GM12878 (cell line): ENCODE results near the gene CHP1.

Source experiments
- ATF2 ChIP-seq: IDR thresholded peaks from 2 replicates; pipeline ENCODE4 v1.6.1; 2012; ENCODE audit warnings: low read length, inconsistent platforms
- BCL11A ChIP-seq: IDR thresholded peaks from 2 replicates; pipeline ENCODE4 v1.6.1; 2011; ENCODE audit warnings: low read depth, low read length
- CREB1 ChIP-seq: IDR thresholded peaks from 2 replicates; pipeline ENCODE4 v1.6.1; 2012; ENCODE audit warnings: low read depth, mild to moderate bottlenecking, inconsistent platforms
- CTCF ChIP-seq, 3 experiments: IDR thresholded peaks in 2 of 3; conservative IDR thresholded peaks in 1 of 3; 2 replicates each; pipeline ENCODE4 v1.5.1; 2011; ENCODE audit warnings: low read depth in 3 of 3, low read length in 3 of 3, mild to moderate bottlenecking in 3 of 3, control low read depth in 2 of 3, moderate library complexity in 2 of 3, inconsistent platforms in 1 of 3, mixed read lengths in 1 of 3; ENCODE audit not compliant: control insufficient read depth in 2 of 3, insufficient read depth in 1 of 3; ENCODE audit errors: extremely low read depth in 1 of 3
- E4F1 ChIP-seq: fragments of 450-650 bp; IDR thresholded peaks from 2 replicates; pipeline ENCODE4 v1.6.1; 2018; ENCODE audit warnings: borderline replicate concordance, mild to moderate bottlenecking; ENCODE audit not compliant: partially characterized antibody
- EZH2 ChIP-seq: IDR thresholded peaks from 2 replicates; pipeline ENCODE4 v1.6.1; 2012; ENCODE audit warnings: low read depth, mild to moderate bottlenecking, control low read depth, inconsistent platforms, low read length, borderline replicate concordance; ENCODE audit not compliant: control insufficient read depth
- NRF1 ChIP-seq: conservative IDR thresholded peaks from 2 replicates; pipeline ENCODE4 v1.6.1; 2011; ENCODE audit warnings: mild to moderate bottlenecking, low read depth, low read length, improper control_type of control experiment
- POLR2AphosphoS5 ChIP-seq: IDR thresholded peaks from 2 replicates; pipeline ENCODE4 v1.6.1; 2011; ENCODE audit warnings: mild to moderate bottlenecking, low read length, inconsistent platforms
- RAD21 ChIP-seq: IDR thresholded peaks from 2 replicates; pipeline ENCODE4 v1.6.1; 2011; ENCODE audit warnings: mild to moderate bottlenecking, low read depth, low read length, moderate library complexity; ENCODE audit not compliant: insufficient read depth
- SUZ12 ChIP-seq: fragments of 200-600 bp; sonication (generic); IDR thresholded peaks from one replicate; pipeline ENCODE4 v1.6.1; 2018; ENCODE audit warnings: antibody characterized with exemption, mild to moderate bottlenecking; ENCODE audit not compliant: unreplicated experiment
- YY1 ChIP-seq: IDR thresholded peaks from 2 replicates; pipeline ENCODE4 v1.6.1; 2011; ENCODE audit warnings: low read depth, mild to moderate bottlenecking, low read length
- TF ChIP-seq, protein P1 (sequence below): fragments of 450-650 bp; IDR thresholded peaks from 2 replicates; pipeline ENCODE4 v1.6.1; 2017; ENCODE audit warnings: mild to moderate bottlenecking, moderate library complexity

GRCh38 chr15:41281236-41281635 lies 50.2 kb downstream of the CHP1 start:
- TF ChIP-seq CTCF (IDR thresholded peaks at IDR 0.05 in 2 of 3, conservative IDR thresholded peaks at IDR 0.05 in 1 of 3; ENCODE audit: control insufficient read depth in 2 of 3, extremely low read depth in 1 of 3, insufficient read depth in 1 of 3, low read depth in 3 of 3, low read length in 3 of 3) (no peak), SUZ12 (no peak), RAD21 (no peak), POLR2AphosphoS5 (no peak), EZH2 (no peak), CREB1 (no peak), YY1 (no peak), ATF2 (no peak), E4F1 (no peak), BCL11A (no peak), NRF1 (no peak)
- TF ChIP-seq, protein P1, sequence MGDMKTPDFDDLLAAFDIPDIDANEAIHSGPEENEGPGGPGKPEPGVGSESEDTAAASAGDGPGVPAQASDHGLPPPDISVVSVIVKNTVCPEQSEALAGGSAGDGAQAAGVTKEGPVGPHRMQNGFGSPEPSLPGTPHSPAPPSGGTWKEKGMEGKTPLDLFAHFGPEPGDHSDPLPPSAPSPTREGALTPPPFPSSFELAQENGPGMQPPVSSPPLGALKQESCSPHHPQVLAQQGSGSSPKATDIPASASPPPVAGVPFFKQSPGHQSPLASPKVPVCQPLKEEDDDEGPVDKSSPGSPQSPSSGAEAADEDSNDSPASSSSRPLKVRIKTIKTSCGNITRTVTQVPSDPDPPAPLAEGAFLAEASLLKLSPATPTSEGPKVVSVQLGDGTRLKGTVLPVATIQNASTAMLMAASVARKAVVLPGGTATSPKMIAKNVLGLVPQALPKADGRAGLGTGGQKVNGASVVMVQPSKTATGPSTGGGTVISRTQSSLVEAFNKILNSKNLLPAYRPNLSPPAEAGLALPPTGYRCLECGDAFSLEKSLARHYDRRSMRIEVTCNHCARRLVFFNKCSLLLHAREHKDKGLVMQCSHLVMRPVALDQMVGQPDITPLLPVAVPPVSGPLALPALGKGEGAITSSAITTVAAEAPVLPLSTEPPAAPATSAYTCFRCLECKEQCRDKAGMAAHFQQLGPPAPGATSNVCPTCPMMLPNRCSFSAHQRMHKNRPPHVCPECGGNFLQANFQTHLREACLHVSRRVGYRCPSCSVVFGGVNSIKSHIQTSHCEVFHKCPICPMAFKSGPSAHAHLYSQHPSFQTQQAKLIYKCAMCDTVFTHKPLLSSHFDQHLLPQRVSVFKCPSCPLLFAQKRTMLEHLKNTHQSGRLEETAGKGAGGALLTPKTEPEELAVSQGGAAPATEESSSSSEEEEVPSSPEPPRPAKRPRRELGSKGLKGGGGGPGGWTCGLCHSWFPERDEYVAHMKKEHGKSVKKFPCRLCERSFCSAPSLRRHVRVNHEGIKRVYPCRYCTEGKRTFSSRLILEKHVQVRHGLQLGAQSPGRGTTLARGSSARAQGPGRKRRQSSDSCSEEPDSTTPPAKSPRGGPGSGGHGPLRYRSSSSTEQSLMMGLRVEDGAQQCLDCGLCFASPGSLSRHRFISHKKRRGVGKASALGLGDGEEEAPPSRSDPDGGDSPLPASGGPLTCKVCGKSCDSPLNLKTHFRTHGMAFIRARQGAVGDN, result no peak
